ENCODE measurements around the gene DDX55. TPM values are rescaled to one million over a fixed set of nuclear protein-coding genes. Genes with fewer than 3 reads are reported as not detected.

DDX55 gene
- polyA plus RNA-seq, 1 of the 3 experiments (the other 2 are of a cell fraction): 25.8 TPM

- TF ChIP-seq REST (IDR thresholded peaks at IDR 0.05; ENCODE audit: low read depth, low read length) (peak; percentile 51; the same call in 1 of the 2 replicates), FOXM1 (IDR thresholded peaks at IDR 0.05; ENCODE audit: low read depth) (no peak), ELF1 (IDR thresholded peaks at IDR 0.05) (peak; percentile 98), TCF12 (IDR thresholded peaks at IDR 0.05) (peak; percentile 25; the same call in 1 of the 2 replicates), EP300 (IDR thresholded peaks at IDR 0.05; ENCODE audit: borderline replicate concordance in 1 of 2, low read depth in 1 of 2, low read length in 1 of 2) (no peak), CTCF (IDR thresholded peaks at IDR 0.05) (no peak), SMC3 (IDR thresholded peaks at IDR 0.05; ENCODE audit: low read depth, low read length) (no peak), RFX5 (IDR thresholded peaks at IDR 0.05; ENCODE audit: low read length) (no peak), EZH2phosphoT487 (IDR thresholded peaks at IDR 0.05; ENCODE audit: borderline replicate concordance, low read depth) (no peak), RAD21 (IDR thresholded peaks at IDR 0.05; ENCODE audit: low read length) (no peak), FOXJ3 (CRISPR knock-in tag; IDR thresholded peaks at IDR 0.05) (peak; percentile 85), MAX (IDR thresholded peaks at IDR 0.05; ENCODE audit: low read depth) (peak; percentile 98), GABPA (IDR thresholded peaks at IDR 0.05; ENCODE audit: low read depth) (peak; percentile 100), POLR2AphosphoS5 (IDR thresholded peaks at IDR 0.05; ENCODE audit: low read depth, low read length) (peak; percentile 99), PBX3 (IDR thresholded peaks at IDR 0.05) (no peak)
These were observed 31.7 kb downstream of the DDX55 start, which contains the start of the genes EIF2B1 and GTF2H3 (continued) for GRCh38 chr12:123633379-123634141.

All from SK-N-SH (cell line).